GM12801 (cell line): Measurements from ENCODE around the gene DNMT1.

Experiments used
- CTCF ChIP-seq: IDR thresholded peaks from one replicate; pipeline ENCODE4 v1.5.1; 2011; ENCODE audit warnings: control low read depth; ENCODE audit not compliant: insufficient read length; ENCODE audit errors: extremely low read depth

DNMT1 gene

GRCh38 chr19:10230861-10231611 is 36.3 kb upstream of the DNMT1 start, which contains the start of gene S1PR2:
S1PR2 (minus strand) TSS chr19:10231331; CDS start chr19:10224905, 6,426 bp downstream.
- TF ChIP-seq CTCF, result no peak

- no peak for TF ChIP-seq CTCF
Measured at GRCh38 chr19:10230173-10230860, 35.6 kb upstream of the DNMT1 start.

GRCh38 chr19:10228920-10229319 is 34.2 kb upstream of the DNMT1 start:
- TF ChIP-seq CTCF, result no peak

- no peak for TF ChIP-seq CTCF
Measured at GRCh38 chr19:10228393-10228792, 33.6 kb upstream of the DNMT1 start.

- TF ChIP-seq CTCF, result no peak
Measured at GRCh38 chr19:10227026-10227971, 32.5 kb upstream of the DNMT1 start.

- no peak for TF ChIP-seq CTCF
Measured at GRCh38 chr19:10226376-10227025, 31.7 kb upstream of the DNMT1 start.
